GM12878 (cell line): ENCODE results near the gene CEACAM6.

Source experiments
- BMI1 ChIP-seq: fragments of 450-650 bp; IDR thresholded peaks from 2 replicates; pipeline ENCODE4 v1.6.1; 2016; ENCODE audit warnings: mild to moderate bottlenecking, moderate library complexity, borderline replicate concordance
- CEBPB ChIP-seq, 2 experiments: fragments of 150-350 bp in 1 of 2; IDR thresholded peaks; 2 replicates each; pipeline ENCODE4 v1.6.1; 2012 to 2014; ENCODE audit warnings: low read depth in 2 of 2, low read length in 2 of 2, borderline replicate concordance in 1 of 2, inconsistent platforms in 1 of 2
- CTCF ChIP-seq, 3 experiments: IDR thresholded peaks in 2 of 3; conservative IDR thresholded peaks in 1 of 3; 2 replicates each; pipeline ENCODE4 v1.5.1; 2011; ENCODE audit warnings: low read depth in 3 of 3, low read length in 3 of 3, mild to moderate bottlenecking in 3 of 3, control low read depth in 2 of 3, moderate library complexity in 2 of 3, inconsistent platforms in 1 of 3, mixed read lengths in 1 of 3; ENCODE audit not compliant: control insufficient read depth in 2 of 3, insufficient read depth in 1 of 3; ENCODE audit errors: extremely low read depth in 1 of 3
- GABPA ChIP-seq: IDR thresholded peaks from 2 replicates; pipeline ENCODE4 v1.6.1; 2014; ENCODE audit warnings: antibody characterized with exemption, low read depth, mild to moderate bottlenecking, inconsistent platforms
- KDM1A ChIP-seq: fragments of 200-600 bp; sonication (generic); IDR thresholded peaks from 2 replicates; pipeline ENCODE4 v1.6.1; 2016; ENCODE audit warnings: borderline replicate concordance
- POLR2AphosphoS5 ChIP-seq: IDR thresholded peaks from 2 replicates; pipeline ENCODE4 v1.6.1; 2011; ENCODE audit warnings: mild to moderate bottlenecking, low read length, inconsistent platforms
- PRDM15 ChIP-seq: fragments of 450-650 bp; formaldehyde crosslinking; IDR thresholded peaks from 2 replicates; pipeline ENCODE4 v1.4.0; 2020; ENCODE audit warnings: mild to moderate bottlenecking, moderate library complexity
- SMC3 ChIP-seq: IDR thresholded peaks from 2 replicates; pipeline ENCODE4 v1.6.1; 2011; ENCODE audit warnings: low read length, improper control_type of control experiment, borderline replicate concordance
- SRF ChIP-seq, 2 experiments: IDR thresholded peaks; 2 replicates each; pipeline ENCODE4 v1.6.1; 2011; ENCODE audit warnings: low read depth in 2 of 2, low read length in 2 of 2, mild to moderate bottlenecking in 1 of 2, moderate library complexity in 1 of 2
- SUZ12 ChIP-seq: fragments of 200-600 bp; sonication (generic); IDR thresholded peaks from one replicate; pipeline ENCODE4 v1.6.1; 2018; ENCODE audit warnings: antibody characterized with exemption, mild to moderate bottlenecking; ENCODE audit not compliant: unreplicated experiment
- USF2 ChIP-seq: IDR thresholded peaks from 2 replicates; pipeline ENCODE4 v1.6.1; 2011; ENCODE audit warnings: low read depth, low read length, improper control_type of control experiment, borderline replicate concordance
- TF ChIP-seq, protein P1 (sequence below): fragments of 450-650 bp; IDR thresholded peaks from 2 replicates; pipeline ENCODE4 v1.6.1; 2016; ENCODE audit warnings: mild to moderate bottlenecking

- TF ChIP-seq CTCF (IDR thresholded peaks at IDR 0.05 in 2 of 3, conservative IDR thresholded peaks at IDR 0.05 in 1 of 3; ENCODE audit: control insufficient read depth in 2 of 3, extremely low read depth in 1 of 3, insufficient read depth in 1 of 3, low read depth in 3 of 3, low read length in 3 of 3) (no peak), KDM1A (no peak), PRDM15 (CRISPR knock-in tag) (no peak), GABPA (no peak), SMC3 (no peak), SRF (IDR thresholded peaks at IDR 0.05; ENCODE audit: low read depth in 2 of 2, low read length in 2 of 2) (no peak), CEBPB (IDR thresholded peaks at IDR 0.05; ENCODE audit: borderline replicate concordance in 1 of 2, low read depth in 2 of 2, low read length in 2 of 2) (no peak), POLR2AphosphoS5 (no peak), USF2 (no peak), BMI1 (no peak), SUZ12 (no peak)
- TF ChIP-seq, protein P1, sequence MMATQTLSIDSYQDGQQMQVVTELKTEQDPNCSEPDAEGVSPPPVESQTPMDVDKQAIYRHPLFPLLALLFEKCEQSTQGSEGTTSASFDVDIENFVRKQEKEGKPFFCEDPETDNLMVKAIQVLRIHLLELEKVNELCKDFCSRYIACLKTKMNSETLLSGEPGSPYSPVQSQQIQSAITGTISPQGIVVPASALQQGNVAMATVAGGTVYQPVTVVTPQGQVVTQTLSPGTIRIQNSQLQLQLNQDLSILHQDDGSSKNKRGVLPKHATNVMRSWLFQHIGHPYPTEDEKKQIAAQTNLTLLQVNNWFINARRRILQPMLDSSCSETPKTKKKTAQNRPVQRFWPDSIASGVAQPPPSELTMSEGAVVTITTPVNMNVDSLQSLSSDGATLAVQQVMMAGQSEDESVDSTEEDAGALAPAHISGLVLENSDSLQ, result no peak
Observed at GRCh38 chr19:41801792-41802211, 46.5 kb downstream of the CEACAM6 start.
